Spleen (tissue), 11 donors: ENCODE results near the gene VWA3A. TPM values are rescaled to one million over a fixed set of nuclear protein-coding genes. Genes with fewer than 3 reads are reported as not detected.
"Not testable (repeated sequence)": the region's sequence is repeated elsewhere in the genome, so short reads cannot be mapped to it uniquely, and the experiment has no call there.

Source experiments
- DNase-seq: peaks from one replicate; pipeline ENCODE4 v3.0.0-alpha.2; 2020
- H3K27ac ChIP-seq, 8 donors: fragments of 200-600 bp; sonication (generic) in 7 of 8; 1 replicate in 4 of 8; 2 replicates in 4 of 8; pipeline versions ENCODE4 v1.5.0 to v1.8.0; 2016 to 2021; ENCODE audit warnings: inconsistent platforms in 4 of 8, mild to moderate bottlenecking in 4 of 8, moderate library complexity in 1 of 8
- H3K27me3 ChIP-seq, 7 donors: fragments of 200-600 bp; sonication (generic) in 6 of 7; replicated peaks in 1 of 7; 1 replicate in 4 of 7; 2 replicates in 3 of 7; pipeline versions ENCODE4 v1.5.0 to v1.8.0; 2016 to 2021; ENCODE audit warnings: inconsistent platforms in 3 of 7, mild to moderate bottlenecking in 1 of 7
- H3K36me3 ChIP-seq, 6 donors: fragments of 200-600 bp; sonication (generic) in 5 of 6; 1 replicate in 4 of 6; 2 replicates in 2 of 6; pipeline versions ENCODE4 v1.5.0 to v1.8.0; 2016 to 2021; ENCODE audit warnings: inconsistent platforms in 2 of 6
- H3K4me1 ChIP-seq, 6 donors: fragments of 200-600 bp; sonication (generic) in 5 of 6; 1 replicate in 3 of 6; 2 replicates in 3 of 6; pipeline versions ENCODE4 v1.5.0 to v1.8.0; 2016 to 2021; ENCODE audit warnings: inconsistent platforms in 3 of 6
- H3K4me3 ChIP-seq, 8 donors: fragments of 200-600 bp; sonication (generic) in 7 of 8; 1 replicate in 4 of 8; 2 replicates in 4 of 8; pipeline versions ENCODE4 v1.5.0 to v1.8.0; 2016 to 2021; ENCODE audit warnings: inconsistent platforms in 4 of 8, mild to moderate bottlenecking in 4 of 8, moderate library complexity in 2 of 8
- H3K9me3 ChIP-seq, 8 donors: fragments of 200-600 bp; sonication (generic) in 7 of 8; 1 replicate in 4 of 8; 2 replicates in 4 of 8; pipeline versions ENCODE4 v1.5.0 to v1.8.0; 2016 to 2021; ENCODE audit warnings: inconsistent platforms in 4 of 8
- CTCF ChIP-seq, 11 experiments: fragments of 200-600 bp in 7 of 11; fragments of 450-650 bp in 4 of 11; sonication (generic) in 4 of 11; IDR thresholded peaks in 8 of 11; conservative IDR thresholded peaks in 3 of 11; 1 replicate in 7 of 11; 2 replicates in 4 of 11; pipeline versions ENCODE4 v1.4.0 to v1.8.0; 2016 to 2021; ENCODE audit warnings: antibody characterized with exemption in 11 of 11, inconsistent platforms in 4 of 11, mild to moderate bottlenecking in 1 of 11
- POLR2A ChIP-seq, 3 donors: fragments of 450-650 bp; IDR thresholded peaks; one replicate each; pipeline ENCODE4 v1.5.1; 2017; ENCODE audit warnings: antibody characterized with exemption in 3 of 3, mild to moderate bottlenecking in 1 of 3
- POLR2AphosphoS5 ChIP-seq, 3 donors: sonication (generic); formaldehyde crosslinking; IDR thresholded peaks; one replicate each; pipeline ENCODE4 v1.5.1; 2017; ENCODE audit warnings: antibody characterized with exemption in 3 of 3
- WGBS, 5 donors: extraction: QIAGEN DNeasy Blood & Tissue Kit in 3 of 5; methylation state at CpG; one replicate each; pipeline versions ENCODE4 v1.1.5 to v1.1.7; 2013 to 2018; 5-methylcytosine and 5-hydroxymethylcytosine counted together
- intact Hi-C: fragments of 100-400 bp; cut with DNase I; formaldehyde crosslinking; loops from one replicate; pipeline ENCODE4 v1.15.0; 2023; ENCODE audit warnings: low total_unique reads
- polyA plus RNA-seq, 3 donors: library from polyadenylated mRNA; stranded (reverse); fragments of 200-250 nt; gene quantifications; one replicate each; pipeline ENCODE4 v1.2.1, GENCODE V29; 2013
- total RNA-seq, 7 donors: library from RNA; depleted of rRNA in 3 of 7; stranded (reverse); fragments of >200 nt in 3 of 7; fragmentation: NEBNext Ultra II Directional in 4 of 7; extraction: Animal tissue kit (Norgen Biotek cat#: 25700) in 4 of 7; gene quantifications; one replicate each; pipeline versions ENCODE4 v1.1.0 to v1.2.1, GENCODE V29; 2016 to 2021
- donor health status: healthy with polysubstance abuse.
- donor health status: DM: no; HTN: no; CAD: no; lungs with moderate emphysema.
- donor health status: DM: no; HTN: no; CAD: no.
- donor health status: Bipolar disorder and iron deficiency.
- donor health status: healthy.
- donor health status: DM: no; HTN: no; CAD: no.
- donor health status: DM: yes; HTN: yes; CAD: no.

VWA3A gene
- total and polyA plus RNA-seq, 10 donors: 0.08 to 2.1 (median 0.30) TPM; not detected in 2

- Histone ChIP-seq H3K36me3 (no peaks in the 10 kb centered on the region), H3K27me3 (peaks cover 0 to 6% (median 0%) of the 10 kb centered on the region in 7 donors), H3K4me1 (no peaks in the 10 kb centered on the region), H3K9me3 (no peaks in the 10 kb centered on the region), H3K27ac (no peak overlapping the region), H3K4me3 (no peak overlapping the region)
- DNase-seq: no peak
- 74 to 83% (median 75%) methylated on average over 9 of the region's 9 CpGs for WGBS, 5 donors
- intact Hi-C loops: no loop called here
- TF ChIP-seq POLR2A (IDR thresholded peaks at IDR 0.05) (no peak), CTCF (IDR thresholded peaks at IDR 0.05 in 8 of 11, conservative IDR thresholded peaks at IDR 0.05 in 3 of 11) (no peak), POLR2AphosphoS5 (IDR thresholded peaks at IDR 0.05) (no peak)
These were observed 55.5 kb downstream of the VWA3A start for GRCh38 chr16:22147853-22148252.

- WGBS, 5 donors: 76 to 83% (median 80%) methylated on average over 7 of the region's 7 CpGs
- intact Hi-C loops: no loop called here
- no peaks in the 10 kb centered on the region for H3K9me3 ChIP-seq
These were observed 59.1 kb downstream of the VWA3A start for GRCh38 chr16:22151246-22151998.

GRCh38 chr16:22152316-22152715 is 60.0 kb downstream of the VWA3A start:
- no peaks in the 10 kb centered on the region for H3K27me3 ChIP-seq
- no peak overlapping the region for H3K4me3 ChIP-seq
- no peaks in the 10 kb centered on the region for H3K4me1 ChIP-seq
- intact Hi-C loops: no loop called here
- H3K36me3 ChIP-seq: no peaks in the 10 kb centered on the region
- no peaks in the 10 kb centered on the region for H3K9me3 ChIP-seq
- DNase-seq: no peak
- H3K27ac ChIP-seq: no peak overlapping the region
- WGBS, 5 donors: 82 to 91% (median 84%) methylated on average over 11 of the region's 11 CpGs
- TF ChIP-seq CTCF (IDR thresholded peaks at IDR 0.05 in 8 of 11, conservative IDR thresholded peaks at IDR 0.05 in 3 of 11): no peak
- no peak for TF ChIP-seq POLR2AphosphoS5 (IDR thresholded peaks at IDR 0.05)
- no peak for TF ChIP-seq POLR2A (IDR thresholded peaks at IDR 0.05)

More at GRCh38 chr16:22151246-22151998, 59.1 kb downstream of the VWA3A start:
- no peaks in the 10 kb centered on the region for H3K4me1 ChIP-seq
- TF ChIP-seq CTCF (IDR thresholded peaks at IDR 0.05 in 8 of 11, conservative IDR thresholded peaks at IDR 0.05 in 3 of 11): no peak
- no peak for TF ChIP-seq POLR2A (IDR thresholded peaks at IDR 0.05)
- no peak for TF ChIP-seq POLR2AphosphoS5 (IDR thresholded peaks at IDR 0.05)
- no peak overlapping the region for H3K27ac ChIP-seq
- H3K36me3 ChIP-seq: no peaks in the 10 kb centered on the region
- H3K4me3 ChIP-seq: no peak overlapping the region
- H3K27me3 ChIP-seq: no peaks in the 10 kb centered on the region
- DNase-seq: no peak

GRCh38 chr16:22153078-22153477 is 60.7 kb downstream of the VWA3A start:
- H3K4me3 ChIP-seq, H3K4me1 ChIP-seq, H3K36me3 ChIP-seq, intact Hi-C loops, H3K27ac ChIP-seq, H3K27me3 ChIP-seq, DNase-seq, H3K9me3 ChIP-seq: not testable (repeated sequence)
- 68 to 84% (median 78%) methylated on average over 7 of the region's 7 CpGs for WGBS, 5 donors
